Keratinocyte (primary cell): Measurements from ENCODE around the gene IFT88. TPM values are rescaled to one million over a fixed set of nuclear protein-coding genes. Genes with fewer than 3 reads are reported as not detected.

Experiments
- DNase-seq: peaks from one replicate; pipeline ENCODE4 v3.0.0-alpha.2; 2011; ENCODE audit warnings: low read depth, missing footprints, low spot score
- FAIRE-seq: peaks from 2 replicates; lab custom pipeline; 2011; peaks lifted over from hg19 to GRCh38; lab: Jason Lieb, UNC
- H2AFZ ChIP-seq: 2 replicates; pipeline ENCODE4 v1.6.0; 2012; ENCODE audit warnings: low read length, control low read depth, inconsistent platforms; ENCODE audit not compliant: control insufficient read depth
- H3K27ac ChIP-seq: 2 replicates; pipeline ENCODE4 v1.5.1; 2011; ENCODE audit warnings: low read length; ENCODE audit not compliant: control insufficient read depth, insufficient read depth
- H3K27me3 ChIP-seq: 3 replicates; pipeline ENCODE4 v1.6.0; 2011; ENCODE audit warnings: low read length; ENCODE audit not compliant: control insufficient read depth, insufficient read depth; ENCODE audit errors: extremely low read depth
- H3K36me3 ChIP-seq, 2 experiments: 2 replicates in 1 of 2; 3 replicates in 1 of 2; pipeline ENCODE4 v1.5.1; 2011; ENCODE audit warnings: low read length in 2 of 2, mild to moderate bottlenecking in 1 of 2; ENCODE audit not compliant: control insufficient read depth in 2 of 2, insufficient read depth in 2 of 2; ENCODE audit errors: extremely low read depth in 1 of 2
- H3K4me1 ChIP-seq: 3 replicates; pipeline ENCODE4 v1.5.1; 2011; ENCODE audit warnings: low read length; ENCODE audit not compliant: control insufficient read depth, insufficient read depth; ENCODE audit errors: extremely low read depth
- H3K4me2 ChIP-seq: 3 replicates; pipeline ENCODE4 v1.6.0; 2011; ENCODE audit warnings: low read depth, low read length; ENCODE audit not compliant: control insufficient read depth, insufficient read depth; ENCODE audit errors: extremely low read depth
- H3K4me3 ChIP-seq, 3 experiments: fragments of 200-600 bp in 1 of 3; sonication (generic) in 1 of 3; 2 replicates in 2 of 3; 3 replicates in 1 of 3; pipeline ENCODE4 v1.5.1; 2011 to 2016; ENCODE audit warnings: low read length in 3 of 3, mild to moderate bottlenecking in 3 of 3, control low read depth in 2 of 3, inconsistent platforms in 1 of 3, low read depth in 1 of 3, mixed read lengths in 1 of 3, mixed run types in 1 of 3, moderate library complexity in 1 of 3; ENCODE audit not compliant: control insufficient read depth in 2 of 3, insufficient read depth in 2 of 3; ENCODE audit errors: extremely low read depth in 1 of 3
- H3K79me2 ChIP-seq: 2 replicates; pipeline ENCODE4 v1.6.0; 2012; ENCODE audit warnings: low read length; ENCODE audit not compliant: control insufficient read depth, insufficient read depth
- H3K9ac ChIP-seq: 3 replicates; pipeline ENCODE4 v1.6.0; 2011; ENCODE audit warnings: low read length; ENCODE audit not compliant: control insufficient read depth, insufficient read depth; ENCODE audit errors: extremely low read depth
- H3K9me1 ChIP-seq: 3 replicates; pipeline ENCODE4 v1.6.0; 2011; ENCODE audit warnings: low read length; ENCODE audit not compliant: control insufficient read depth, insufficient read depth; ENCODE audit errors: extremely low read depth
- H3K9me3 ChIP-seq: 2 replicates; pipeline ENCODE4 v1.5.1; 2012; ENCODE audit warnings: low read depth, low read length; ENCODE audit not compliant: control insufficient read depth
- H4K20me1 ChIP-seq: 3 replicates; pipeline ENCODE4 v1.6.0; 2011; ENCODE audit warnings: low read length; ENCODE audit not compliant: control insufficient read depth, insufficient read depth; ENCODE audit errors: extremely low read depth
- CTCF ChIP-seq, 3 experiments: IDR thresholded peaks in 1 of 3; conservative IDR thresholded peaks in 1 of 3; optimal IDR thresholded peaks in 1 of 3; 2 replicates in 2 of 3; 3 replicates in 1 of 3; pipeline versions ENCODE3 to v1.5.1; 2011; ENCODE audit warnings: low read length in 3 of 3, mild to moderate bottlenecking in 3 of 3, moderate library complexity in 2 of 3, control low read depth in 1 of 3, inconsistent platforms in 1 of 3; ENCODE audit not compliant: insufficient read depth in 2 of 3; ENCODE audit errors: extremely low read depth in 1 of 3
- EZH2 ChIP-seq: IDR thresholded peaks from one replicate; pipeline ENCODE4 v1.6.1; 2012; ENCODE audit warnings: inconsistent platforms, mild to moderate bottlenecking, low read length, moderate library complexity
- dilution Hi-C: fragments of 300-500 bp; cut with MboI; formaldehyde crosslinking; loops from one replicate; pipeline ENCODE4 v1.7.0; 2020; ENCODE audit warnings: low sequenced_read_pairs; ENCODE audit not compliant: extremely low pct_ligation_motif_present
- polyA plus RNA-seq, 5 experiments: library from polyadenylated mRNA; depleted of rRNA in 3 of 5; stranded (reverse) in 3 of 5; stranded (forward) in 1 of 5; unstranded in 1 of 5; fragments of >200 nt; gene quantifications; 1 replicate in 1 of 5; 2 replicates in 3 of 5; 3 replicates in 1 of 5; pipeline versions ENCODE4 v1.2.1 to v1.2.3, GENCODE V29; 2011 to 2012; ENCODE audit warnings: missing spikeins in 2 of 5, low read depth in 1 of 5, low replicate concordance in 1 of 5

The IFT88 gene
- polyA plus RNA-seq, 1 donor (not counting 4 experiments of a cell fraction or from before 2014, with no cell fraction given): 9.5 TPM

DNA sequence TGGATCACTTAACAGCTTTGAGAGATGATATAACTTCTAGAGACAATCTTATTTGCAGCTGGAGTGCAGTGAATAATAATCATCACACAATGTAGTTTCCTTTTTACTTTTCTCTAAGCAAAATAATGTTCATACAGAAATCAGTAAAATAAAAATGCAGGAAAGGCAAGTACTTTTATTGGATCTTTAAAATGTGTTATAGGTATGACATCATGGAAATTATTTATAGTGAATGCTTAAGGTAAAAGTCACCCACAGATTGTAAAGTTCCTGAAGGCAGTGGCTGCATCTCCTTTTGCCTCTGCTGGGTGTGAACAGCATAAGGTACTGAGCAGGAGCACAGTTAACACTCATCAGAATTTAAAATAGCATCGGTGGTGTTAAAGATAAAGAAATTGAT is 119.2 kb downstream of the IFT88 start:
- H3K36me3 ChIP-seq: no peaks in the 10 kb centered on the region
- DNase-seq: no peak

DNA sequence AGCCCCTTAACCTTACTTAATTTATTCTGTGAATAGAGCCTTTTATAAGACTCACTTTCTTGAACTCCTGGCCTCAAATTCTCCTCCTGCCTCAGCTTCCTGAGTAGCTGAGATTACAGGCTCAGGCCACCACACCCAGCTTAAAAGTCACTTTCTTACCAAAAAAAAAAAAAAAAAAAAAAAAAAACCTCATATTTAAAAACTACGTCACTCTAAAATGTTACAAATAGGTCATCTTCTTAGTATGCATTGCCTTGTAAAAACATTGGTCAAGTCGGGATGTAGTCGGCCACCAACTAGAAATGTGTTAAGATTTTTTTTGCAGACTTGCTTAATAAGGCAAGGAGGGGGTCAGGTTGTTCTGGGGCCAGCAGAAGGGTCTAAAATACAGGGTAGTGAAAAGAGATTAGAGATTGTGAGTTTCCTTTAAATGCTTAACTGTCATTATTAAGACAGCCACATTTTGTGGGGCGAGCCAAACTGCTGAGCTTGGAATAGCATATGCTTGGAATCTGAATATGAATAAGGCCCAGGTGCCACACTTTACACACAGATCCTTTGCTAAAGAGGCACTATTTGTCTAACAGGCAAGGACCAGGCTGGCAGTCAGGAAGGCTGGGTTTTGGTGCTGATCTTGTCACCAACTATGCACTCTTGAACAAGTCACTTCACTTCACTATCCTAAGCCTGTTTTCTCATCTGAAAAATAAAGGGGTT is 120.1 kb downstream of the IFT88 start:
- Histone ChIP-seq H3K9me3 (no peaks in the 10 kb centered on the region), H3K27me3 (no peaks in the 10 kb centered on the region), H3K9ac (no peak overlapping the region), H3K4me2 (no peak overlapping the region), H3K36me3 (no peaks in the 10 kb centered on the region), H2AFZ (no peak overlapping the region), H3K27ac (no peak overlapping the region), H3K4me3 (no peak overlapping the region), H3K4me1 (no peaks in the 10 kb centered on the region), H3K79me2 (no peaks in the 10 kb centered on the region), H3K9me1 (no peaks in the 10 kb centered on the region), H4K20me1 (no peaks in the 10 kb centered on the region)
- dilution Hi-C loops: no loop called here
- TF ChIP-seq EZH2: no peak
- no peak for TF ChIP-seq CTCF (optimal IDR thresholded peaks at IDR 0.05 in 1 of 3, IDR thresholded peaks at IDR 0.05 in 1 of 3, conservative IDR thresholded peaks at IDR 0.05 in 1 of 3; ENCODE audit: extremely low read depth in 1 of 3, insufficient read depth in 2 of 3, low read length in 3 of 3)
- DNase-seq (no peak), FAIRE-seq (no peak)

More for the DNA sequence above, 119.2 kb downstream of the IFT88 start:
- Histone ChIP-seq H3K4me3 (no peak overlapping the region), H3K27ac (no peak overlapping the region), H3K27me3 (no peaks in the 10 kb centered on the region), H3K79me2 (no peaks in the 10 kb centered on the region), H3K9me3 (no peaks in the 10 kb centered on the region), H3K9me1 (no peaks in the 10 kb centered on the region), H3K4me2 (no peak overlapping the region), H3K4me1 (no peaks in the 10 kb centered on the region), H4K20me1 (no peaks in the 10 kb centered on the region), H2AFZ (no peak overlapping the region), H3K9ac (no peak overlapping the region)
- FAIRE-seq: no peak
- no peak for TF ChIP-seq EZH2
- no peak for TF ChIP-seq CTCF (optimal IDR thresholded peaks at IDR 0.05 in 1 of 3, IDR thresholded peaks at IDR 0.05 in 1 of 3, conservative IDR thresholded peaks at IDR 0.05 in 1 of 3; ENCODE audit: extremely low read depth in 1 of 3, insufficient read depth in 2 of 3, low read length in 3 of 3)
- dilution Hi-C loops: no loop called here
